Activated CD4-positive, CD25-positive, alpha-beta regulatory T cell treated with anti-CD3 and anti-CD28 coated beads, Interleukin-2, amount 50 U/mL, for 72 hours (primary cell): ENCODE data around the gene UNC5A.

Experiments
- DNase-seq: peaks from one replicate; pipeline ENCODE4 v3.0.0; 2021

Gene UNC5A

DNA sequence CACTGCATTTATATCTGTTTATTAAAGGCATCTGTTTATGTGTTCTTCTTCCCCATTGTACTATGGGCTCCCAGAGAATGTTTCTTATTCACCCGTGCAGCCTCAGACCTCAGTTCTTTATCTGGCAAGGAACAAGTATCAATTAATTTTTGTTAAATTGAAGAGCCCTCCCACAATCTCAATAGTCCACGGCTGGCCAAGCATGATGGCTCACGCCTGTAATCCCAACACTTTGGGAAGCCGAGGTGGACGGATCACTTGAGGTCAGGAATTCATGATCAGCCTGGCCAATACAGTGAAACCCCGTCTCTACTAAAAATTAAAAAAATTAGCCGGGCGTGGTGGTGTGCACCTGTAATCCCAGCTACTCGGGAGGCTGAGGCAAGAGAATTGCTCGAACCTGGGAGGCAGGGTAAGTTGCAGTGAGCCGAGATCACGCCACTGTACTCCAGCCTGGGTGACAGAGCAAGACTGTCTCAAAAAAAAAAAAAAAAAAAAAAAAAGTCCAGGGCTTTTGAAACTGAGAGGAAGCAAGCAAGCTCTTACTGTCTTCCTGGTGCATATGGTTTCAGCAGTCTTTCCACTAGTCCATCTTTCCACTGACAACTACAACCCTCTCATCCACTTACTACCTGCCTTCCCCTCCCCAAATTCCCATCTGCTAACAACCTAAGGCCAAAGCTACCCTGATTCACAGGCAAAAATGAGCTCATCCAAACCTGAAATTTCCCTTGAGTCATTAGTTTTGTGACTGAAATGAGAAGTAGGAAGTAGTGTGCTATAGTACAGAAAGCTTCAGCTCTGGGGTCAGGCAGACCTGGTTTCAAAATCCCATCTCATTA, 91.1 kb downstream of the UNC5A start:
- DNase-seq = no peak

DNA sequence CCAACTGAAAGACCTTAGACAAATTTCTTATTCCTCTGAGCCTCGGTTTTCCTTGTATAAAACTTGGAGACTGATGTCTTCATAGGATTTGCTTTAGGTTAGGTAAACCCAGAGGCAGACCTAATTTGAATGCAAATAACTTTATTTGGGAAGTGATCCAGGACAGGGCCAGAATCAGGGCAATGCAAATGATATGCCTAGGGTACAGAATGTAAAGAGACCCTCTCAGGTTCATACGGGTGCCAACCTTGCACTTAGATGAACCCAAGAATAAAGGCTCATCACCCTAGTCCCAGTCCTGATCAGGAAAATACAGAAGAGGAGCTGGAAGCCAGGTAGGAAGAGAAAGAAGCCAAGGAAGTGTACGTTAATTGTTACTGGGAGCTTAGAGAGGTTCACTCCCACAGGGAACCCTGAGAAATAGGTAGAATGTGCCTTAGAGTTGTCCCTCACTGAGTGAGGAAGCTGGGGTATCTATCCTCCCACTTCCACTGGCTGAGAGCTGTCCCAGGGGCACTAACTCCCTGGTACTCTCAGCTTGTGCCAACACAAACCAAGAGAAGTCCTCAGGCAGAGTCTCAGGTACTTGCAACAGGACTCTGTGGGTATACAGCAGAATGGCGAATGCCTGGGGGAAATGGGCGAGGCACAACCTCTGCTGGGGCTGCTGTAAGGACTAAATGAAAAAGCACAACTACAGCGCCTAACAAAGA, 91.9 kb downstream of the UNC5A start:
- no peak for DNase-seq

DNA sequence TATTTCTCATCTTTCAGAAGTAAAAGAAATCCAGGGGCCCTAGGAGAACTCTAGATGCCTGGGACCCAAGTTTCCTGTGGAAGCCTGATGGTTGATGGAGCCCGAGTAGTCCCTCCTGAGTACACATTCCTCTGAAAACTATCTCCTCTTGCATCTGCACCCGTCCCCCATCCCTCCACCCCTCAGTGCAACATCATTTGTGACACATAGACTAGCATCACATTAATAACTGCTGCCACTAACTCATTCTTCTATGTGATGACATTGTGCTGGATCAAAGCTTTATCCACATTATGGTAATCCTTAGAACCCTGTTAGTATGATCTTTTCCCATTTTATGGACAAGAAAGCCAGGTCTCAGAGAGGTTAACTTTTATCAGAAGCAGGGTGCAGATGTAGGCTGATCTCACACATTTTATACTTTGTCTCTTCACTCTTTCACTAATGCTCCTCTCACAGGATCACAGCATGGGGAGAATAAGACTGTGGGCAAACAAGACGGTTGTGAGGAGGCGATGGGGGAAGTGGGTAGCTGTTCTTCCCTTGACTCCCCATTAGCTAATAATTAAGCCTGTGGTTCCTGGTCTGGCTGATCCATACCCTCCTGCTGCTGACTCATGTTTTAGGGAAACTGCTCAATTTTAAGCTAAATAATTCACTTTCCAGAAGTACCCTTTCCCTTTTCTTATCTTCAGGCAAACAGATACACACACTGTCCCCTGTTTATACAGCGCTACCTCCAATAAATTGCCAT, 92.7 kb downstream of the UNC5A start:
- DNase-seq = no peak

DNA sequence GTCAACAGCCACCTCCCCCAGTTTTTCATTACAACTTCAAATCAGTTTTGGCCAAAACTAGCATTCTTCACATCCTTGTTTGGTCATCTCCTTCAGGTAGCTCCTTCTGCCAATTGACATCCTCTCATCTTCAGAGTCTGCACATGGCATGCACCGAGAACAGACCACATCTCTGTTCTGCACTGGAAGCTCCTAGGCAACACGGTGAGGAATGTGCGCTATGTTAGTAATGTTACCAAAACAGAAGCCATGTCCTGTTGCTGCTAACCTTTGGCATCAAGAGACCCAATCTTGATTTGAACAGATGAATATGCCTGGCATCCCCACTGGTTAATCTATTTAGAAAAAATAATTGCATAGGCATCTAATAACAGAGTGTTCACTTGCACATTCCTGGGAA, 93.9 kb downstream of the UNC5A start:
- no peak for DNase-seq

DNA sequence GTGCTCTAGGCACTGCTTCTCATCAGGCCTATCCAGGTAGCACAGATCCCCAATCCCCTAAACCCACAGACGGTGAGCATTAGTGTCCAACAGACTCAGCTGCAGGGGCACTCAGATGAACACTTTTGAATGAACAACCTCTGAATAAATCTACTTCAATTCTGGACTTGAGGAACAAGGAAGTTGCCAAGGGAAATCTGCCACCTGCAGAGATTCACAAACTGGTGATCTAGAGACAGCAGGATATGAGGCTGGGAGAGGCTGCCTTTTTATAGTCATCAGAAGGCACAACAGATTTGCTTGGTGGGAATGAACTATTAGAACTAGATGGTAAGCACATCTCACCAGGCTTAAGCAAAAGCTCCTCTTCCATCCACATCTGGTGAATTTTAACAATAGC, 95.8 kb downstream of the UNC5A start:
- DNase-seq = no peak

DNA sequence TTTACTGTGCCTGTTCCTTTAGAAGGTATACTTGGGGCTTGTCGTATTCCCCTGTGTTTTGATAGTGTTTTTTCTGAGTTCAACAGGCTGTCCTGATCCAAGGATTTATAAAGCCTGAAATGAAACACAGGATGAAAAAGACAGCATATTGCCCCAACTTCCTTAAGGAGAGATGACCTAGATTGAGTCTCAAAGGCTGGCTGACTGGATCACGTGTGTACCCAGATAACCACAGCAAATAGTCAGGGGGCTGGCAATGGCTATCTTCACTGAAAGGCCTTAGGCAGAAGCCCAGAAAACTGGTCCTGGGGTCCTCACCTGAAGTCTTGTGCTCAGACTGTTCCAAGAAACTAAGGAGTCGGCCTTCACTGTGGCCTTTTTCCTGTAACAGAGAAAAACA, 96.4 kb downstream of the UNC5A start:
- DNase-seq = no peak

DNA sequence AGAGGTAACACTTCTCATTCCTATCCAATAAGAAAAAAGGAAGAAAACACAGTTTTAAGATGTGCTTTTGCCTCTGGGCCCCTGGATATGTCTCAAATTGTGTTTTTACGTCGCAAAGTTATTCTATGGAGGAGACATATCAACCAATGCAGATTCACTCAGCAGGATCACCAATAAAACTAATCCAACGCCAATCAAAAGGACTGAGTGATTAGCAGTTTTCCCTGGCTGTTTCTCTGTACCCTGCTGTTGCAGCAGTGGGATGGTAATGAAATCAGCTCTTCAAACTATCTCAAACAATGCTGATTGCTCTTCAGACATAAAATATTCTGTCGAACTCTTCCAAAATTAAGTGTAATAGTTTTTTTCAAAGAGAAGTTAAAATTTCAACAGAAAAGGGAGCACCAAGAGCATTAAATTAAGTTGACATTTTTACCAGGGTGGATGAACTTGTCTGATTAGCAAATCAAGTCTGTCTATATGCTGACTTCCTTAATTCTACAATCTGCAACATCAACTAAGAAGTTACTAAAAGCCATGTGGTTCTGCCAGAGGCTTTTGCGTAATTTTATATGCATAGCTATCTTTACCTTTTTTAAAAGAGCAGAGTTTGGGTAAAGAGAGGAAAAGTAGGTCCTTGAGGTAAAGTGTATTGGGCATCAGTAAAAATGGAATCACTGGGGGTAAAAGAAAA, 98.5 kb downstream of the UNC5A start:
- DNase-seq = no peak

DNA sequence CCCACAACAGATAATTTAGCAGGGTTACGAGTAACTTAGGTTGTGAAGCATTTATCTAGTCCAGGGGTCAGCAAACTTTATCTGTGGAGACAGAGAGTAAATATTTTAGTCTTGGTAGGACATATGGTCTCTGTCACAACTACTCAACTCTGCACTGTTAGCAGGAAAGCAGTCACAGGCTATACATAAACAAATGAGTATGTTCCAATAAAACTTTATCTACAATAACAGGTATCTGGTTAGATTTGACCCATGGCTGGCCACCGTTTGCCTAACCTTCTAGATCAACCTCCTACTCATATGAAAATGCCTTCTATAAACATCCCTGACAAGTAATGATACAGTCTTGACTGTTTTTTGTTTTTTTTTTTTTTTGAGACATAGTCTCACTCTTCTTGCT, 101.8 kb downstream of the UNC5A start:
- no peak for DNase-seq

DNA sequence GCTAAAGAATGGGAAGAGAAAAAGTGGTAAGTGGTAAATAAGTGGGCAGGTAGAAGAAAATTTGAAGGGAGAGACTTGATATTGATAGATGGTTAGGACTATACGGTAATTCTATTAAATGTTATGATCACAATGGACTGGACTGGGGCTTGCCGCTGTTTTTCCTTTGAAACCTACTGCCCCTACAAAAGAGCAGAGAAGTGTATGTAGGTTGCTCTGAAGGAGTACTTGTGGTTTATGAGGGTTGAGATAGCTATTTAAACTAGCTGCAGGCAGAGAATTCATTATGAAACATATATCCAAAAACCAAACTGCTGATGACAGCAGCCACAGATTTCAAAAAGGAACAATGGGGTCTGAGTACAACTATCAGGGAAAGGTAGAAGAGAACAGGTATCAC, 105.5 kb downstream of the UNC5A start:
- no peak for DNase-seq

DNA sequence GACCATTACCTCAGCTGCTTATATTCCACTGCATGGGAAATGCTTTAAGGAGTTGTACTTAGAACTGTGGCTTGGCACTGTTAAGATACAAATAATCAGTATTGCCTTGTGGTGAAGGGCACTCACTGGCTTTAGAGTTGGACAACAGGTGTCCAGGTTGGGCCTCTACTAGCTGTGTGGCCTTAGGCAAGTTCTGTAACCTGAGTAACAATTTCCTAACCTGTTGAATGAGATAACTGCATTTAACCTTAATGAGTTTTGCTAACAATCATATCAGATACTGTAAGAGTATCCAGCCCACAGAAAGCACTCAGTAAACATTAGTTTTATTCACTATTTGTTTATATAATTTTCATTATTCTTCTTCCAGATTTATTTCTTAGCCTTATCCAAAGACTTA, 106.0 kb downstream of the UNC5A start:
- no peak for DNase-seq

DNA sequence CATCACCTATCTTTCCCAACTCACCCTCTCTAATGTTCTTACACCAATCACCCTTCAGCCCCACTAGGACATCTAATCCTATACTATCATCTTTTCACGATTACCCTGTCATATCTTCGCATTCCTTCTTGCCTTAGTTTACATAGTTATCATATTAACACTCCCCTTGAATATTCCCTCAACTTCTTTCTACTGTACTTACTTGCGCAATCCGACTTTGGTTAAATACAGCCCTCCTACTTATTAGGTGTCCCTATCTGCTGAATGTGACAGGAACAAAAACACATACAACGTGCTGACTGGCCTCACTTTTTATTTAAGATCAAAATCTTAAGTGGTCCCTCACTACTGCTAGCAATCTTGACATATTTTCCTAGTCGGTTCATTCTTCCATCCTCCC, 108.3 kb downstream of the UNC5A start:
- no peak for DNase-seq

DNA sequence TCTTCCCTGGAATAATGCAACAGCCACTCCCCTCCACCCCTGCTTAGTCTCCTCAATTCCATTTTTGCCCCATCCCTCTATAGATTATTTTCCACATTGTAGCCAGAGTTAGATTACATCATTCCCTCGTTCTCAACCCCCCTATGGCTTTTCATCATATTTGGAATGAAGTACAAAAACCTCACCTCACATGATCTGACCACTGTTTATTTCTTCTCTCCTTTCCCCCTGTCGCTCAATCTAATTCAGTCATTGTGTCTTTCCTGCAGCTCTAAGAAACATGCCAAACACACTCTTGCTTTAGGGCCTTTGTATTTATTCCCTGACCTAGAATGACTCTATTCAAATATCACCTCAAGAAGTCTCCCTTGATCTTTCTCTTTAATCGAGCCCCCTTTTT, 111.4 kb downstream of the UNC5A start:
- DNase-seq = no peak

DNA sequence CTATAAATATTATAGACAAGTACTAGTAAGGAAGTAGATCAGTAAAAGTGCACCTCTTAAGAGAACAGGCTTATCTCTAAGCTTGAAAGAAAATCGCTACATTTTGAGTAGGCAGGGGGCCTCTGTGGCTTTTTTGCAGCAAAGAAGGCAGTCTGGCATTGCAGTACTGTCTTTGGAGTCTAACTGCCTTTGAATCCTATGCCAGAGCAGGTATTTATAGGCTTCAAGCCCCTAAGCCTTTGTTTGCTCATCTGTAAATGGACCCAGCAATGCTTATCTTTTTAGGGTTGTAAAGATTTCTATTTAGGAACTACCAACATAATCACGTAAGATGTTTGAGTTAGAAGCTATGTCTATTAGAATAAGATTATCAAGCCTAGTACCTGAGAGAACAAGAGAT, 112.5 kb downstream of the UNC5A start:
- DNase-seq = no peak

DNA sequence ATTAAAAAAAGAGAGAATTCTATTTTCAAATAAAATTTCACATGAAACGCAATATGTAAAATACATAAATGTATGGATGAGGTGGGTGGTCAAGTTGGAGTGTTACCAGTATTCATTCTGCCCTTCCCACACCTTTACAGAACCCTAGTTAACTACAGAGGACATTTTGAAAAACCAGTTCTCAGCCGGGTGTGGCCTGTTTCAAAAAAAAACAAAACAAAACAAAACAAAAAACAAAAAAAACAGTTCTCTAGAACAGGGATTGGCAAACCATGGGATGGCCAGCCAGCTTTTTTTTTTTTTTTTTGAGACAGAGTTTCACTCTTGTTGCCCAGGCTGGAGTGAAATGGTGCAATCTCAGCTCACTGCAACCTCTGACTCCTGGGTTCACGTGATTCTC, 117.2 kb downstream of the UNC5A start:
- DNase-seq = no peak

DNA sequence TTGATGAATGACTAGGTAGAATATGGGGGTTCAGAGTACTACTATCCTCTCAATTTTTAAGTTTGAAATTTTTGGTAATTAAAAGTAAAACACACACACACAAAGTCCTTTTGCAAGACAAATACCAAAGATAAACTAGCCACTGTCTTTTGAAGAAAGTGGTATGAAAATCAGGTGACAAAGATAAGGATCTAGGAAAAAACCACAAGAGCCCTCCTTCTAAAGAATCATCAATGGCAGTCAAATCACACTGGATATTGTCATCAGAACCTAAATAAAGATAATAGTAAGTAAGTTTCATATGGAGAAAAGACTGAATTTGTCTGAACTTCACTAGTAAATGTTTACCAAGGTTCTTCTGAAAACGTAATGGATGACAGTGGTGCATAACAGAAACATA, 119.3 kb downstream of the UNC5A start:
- DNase-seq = no peak
